ENCODE measurements around the gene PTPRN. TPM values are rescaled to one million over a fixed set of nuclear protein-coding genes. Genes with fewer than 3 reads are reported as not detected.

The PTPRN gene
- total and polyA plus RNA-seq, 9 of the 15 experiments (the other 6 are each of a cell fraction or from before 2014, with no cell fraction given) = 0.15 to 2.4 (median 0.43) TPM; not detected in 1

GRCh38 chr2:219294356-219295351 lies 14.5 kb downstream of the PTPRN start (continued):
- no peak for TF ChIP-seq TRIM28 (IDR thresholded peaks at IDR 0.05)
- peak; percentile 90 for TF ChIP-seq ELF1 (tag; IDR thresholded peaks at IDR 0.05)
- peak; percentile 91 for TF ChIP-seq HMGXB4 (CRISPR knock-in tag; IDR thresholded peaks at IDR 0.05)
- TF ChIP-seq SIN3B (IDR thresholded peaks at IDR 0.05; ENCODE audit: low read depth) = 0 out of 2 replicates have a peak, but pooled peaks have one; percentile 50
- no peak for TF ChIP-seq KDM2B (CRISPR knock-in tag; IDR thresholded peaks at IDR 0.05)
- no peak for TF ChIP-seq MEF2D (tag; conservative IDR thresholded peaks at IDR 0.05; ENCODE audit: low read depth)
- no peak for TF ChIP-seq KHSRP (IDR thresholded peaks at IDR 0.05)
- TF ChIP-seq GABPA (tag; conservative IDR thresholded peaks at IDR 0.05; ENCODE audit: low read depth) = peak; percentile 54
- no peak; the same call in 1 of the 2 replicates for TF ChIP-seq CBX5 (IDR thresholded peaks at IDR 0.05; ENCODE audit: borderline replicate concordance, low read depth)
- TF ChIP-seq, protein P1, sequence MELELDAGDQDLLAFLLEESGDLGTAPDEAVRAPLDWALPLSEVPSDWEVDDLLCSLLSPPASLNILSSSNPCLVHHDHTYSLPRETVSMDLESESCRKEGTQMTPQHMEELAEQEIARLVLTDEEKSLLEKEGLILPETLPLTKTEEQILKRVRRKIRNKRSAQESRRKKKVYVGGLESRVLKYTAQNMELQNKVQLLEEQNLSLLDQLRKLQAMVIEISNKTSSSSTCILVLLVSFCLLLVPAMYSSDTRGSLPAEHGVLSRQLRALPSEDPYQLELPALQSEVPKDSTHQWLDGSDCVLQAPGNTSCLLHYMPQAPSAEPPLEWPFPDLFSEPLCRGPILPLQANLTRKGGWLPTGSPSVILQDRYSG (tag; conservative IDR thresholded peaks at IDR 0.05; ENCODE audit: low read depth) = no peak
- peak in 1 of 2 experiments; percentile 22; a peak in 1 of 4 replicates for TF ChIP-seq ARNT (IDR thresholded peaks at IDR 0.05)
- TF ChIP-seq SMC3 (conservative IDR thresholded peaks at IDR 0.05; ENCODE audit: insufficient read depth, low read depth, low read length) = peak; percentile 80
- TF ChIP-seq ATF1 (CRISPR knock-in tag; IDR thresholded peaks at IDR 0.05) = no peak
- TF ChIP-seq ATF1 (tag; IDR thresholded peaks at IDR 0.05) = peak; percentile 75
- no peak for TF ChIP-seq ZNF695 (CRISPR knock-in tag; IDR thresholded peaks at IDR 0.05)
- peak; percentile 92; the same call in 1 of the 2 replicates for TF ChIP-seq HDGF (IDR thresholded peaks at IDR 0.05)
- no peak for TF ChIP-seq GTF2E2 (tag; IDR thresholded peaks at IDR 0.05)
- TF ChIP-seq ZNF324 (CRISPR knock-in tag; IDR thresholded peaks at IDR 0.05) = no peak
- no peak for TF ChIP-seq ZNF165 (CRISPR knock-in tag; IDR thresholded peaks at IDR 0.05; ENCODE audit: borderline replicate concordance)
- TF ChIP-seq KLF13 (tag; IDR thresholded peaks at IDR 0.05; ENCODE audit: borderline replicate concordance, low read depth) = peak; percentile 83
- TF ChIP-seq, protein P2, sequence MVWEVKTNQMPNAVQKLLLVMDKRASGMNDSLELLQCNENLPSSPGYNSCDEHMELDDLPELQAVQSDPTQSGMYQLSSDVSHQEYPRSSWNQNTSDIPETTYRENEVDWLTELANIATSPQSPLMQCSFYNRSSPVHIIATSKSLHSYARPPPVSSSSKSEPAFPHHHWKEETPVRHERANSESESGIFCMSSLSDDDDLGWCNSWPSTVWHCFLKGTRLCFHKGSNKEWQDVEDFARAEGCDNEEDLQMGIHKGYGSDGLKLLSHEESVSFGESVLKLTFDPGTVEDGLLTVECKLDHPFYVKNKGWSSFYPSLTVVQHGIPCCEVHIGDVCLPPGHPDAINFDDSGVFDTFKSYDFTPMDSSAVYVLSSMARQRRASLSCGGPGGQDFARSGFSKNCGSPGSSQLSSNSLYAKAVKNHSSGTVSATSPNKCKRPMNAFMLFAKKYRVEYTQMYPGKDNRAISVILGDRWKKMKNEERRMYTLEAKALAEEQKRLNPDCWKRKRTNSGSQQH (CRISPR knock-in tag; IDR thresholded peaks at IDR 0.05) = 0 out of 2 replicates have a peak, but pooled peaks have one; percentile 44
- TF ChIP-seq SOX6 (IDR thresholded peaks at IDR 0.05) = peak; percentile 38; the same call in 1 of the 2 replicates
- peak; percentile 80; the same call in 1 of the 2 replicates for TF ChIP-seq PHF8 (IDR thresholded peaks at IDR 0.05; ENCODE audit: borderline replicate concordance, low read length)
